ENCODE measurements around the gene SCARF2. TPM values are rescaled to one million over a fixed set of nuclear protein-coding genes. Genes with fewer than 3 reads are reported as not detected.

Gene SCARF2
- total and polyA plus RNA-seq, 2 of the 8 experiments (the other 6 are each of a cell fraction or from before 2014, with no cell fraction given), result 4.2 to 9.8 TPM

- Histone ChIP-seq H3K27ac (ENCODE audit: low read depth, low read length) (no peak overlapping the region), H2BK5ac (ENCODE audit: low read depth, low read length) (no peak overlapping the region), H3K9me3 (ENCODE audit: insufficient read depth in 2 of 2, low read depth in 1 of 2, low read length in 1 of 2) (no peaks in the 10 kb centered on the region), H4K91ac (replicated peaks; ENCODE audit: insufficient read length, low read length) (no peak overlapping the region), H3K4me1 (replicated peaks in 1 of 4; ENCODE audit: control insufficient read depth in 3 of 4, insufficient read depth in 4 of 4, low read length in 3 of 4) (peaks cover 0 to 5% (median 0%) of the 10 kb centered on the region in 4 experiments; a peak in 1 of 7 replicates), H4K20me1 (replicated peaks in 1 of 2; ENCODE audit: control insufficient read depth in 1 of 2, insufficient read depth in 2 of 2, low read length in 2 of 2) (peaks cover 2 to 13% of the 10 kb centered on the region in 2 experiments), H2AK5ac (ENCODE audit: low read depth, low read length) (0 out of 2 replicates have a peak overlapping the region, but pooled peaks have one; percentile 6), H3K4me3 (ENCODE audit: extremely low read depth in 1 of 4, insufficient read depth in 2 of 4, low read depth in 3 of 4, low read length in 4 of 4) (no peak overlapping the region), H3K56ac (replicated peaks; ENCODE audit: insufficient read length, low read depth, low read length) (no peak overlapping the region), H2AFZ (ENCODE audit: low read length) (no peak overlapping the region), H3K79me2 (ENCODE audit: control insufficient read depth in 1 of 2, insufficient read depth in 2 of 2, low read length in 2 of 2) (no peaks in the 10 kb centered on the region), H3K27me3 (replicated peaks in 1 of 4; ENCODE audit: control insufficient read depth in 3 of 4, extremely low read depth in 1 of 4, insufficient read depth in 3 of 4, low read length in 3 of 4) (no peaks in the 10 kb centered on the region; a peak in 1 of 7 replicates), H4K5ac (ENCODE audit: insufficient read length, low read depth, low read length) (no peak overlapping the region), H2BK20ac (ENCODE audit: low read length) (no peak overlapping the region), H3K4ac (replicated peaks; ENCODE audit: insufficient read length, low read depth, low read length) (no peak overlapping the region), H2BK15ac (ENCODE audit: low read length) (no peak overlapping the region), H3K9ac (replicated peaks in 1 of 4; ENCODE audit: extremely low read depth in 1 of 4, low read depth in 3 of 4, low read length in 3 of 4) (no peak overlapping the region), H2BK12ac (ENCODE audit: low read depth, low read length) (peak overlapping the region; percentile 68; the same call in 1 of the 2 replicates), H3K4me2 (ENCODE audit: insufficient read depth in 1 of 2, low read depth in 2 of 2, low read length in 2 of 2) (no peak overlapping the region), H3K36me3 (ENCODE audit: control insufficient read depth in 2 of 4, insufficient read depth in 4 of 4, low read length in 3 of 4) (no peaks in the 10 kb centered on the region), H3K79me1 (ENCODE audit: low read depth, low read length) (no peaks in the 10 kb centered on the region), H3K23ac (ENCODE audit: insufficient read length) (no peak overlapping the region), H4K8ac (ENCODE audit: extremely low read depth, insufficient read depth, low read length) (peak overlapping the region; percentile 65; the same call in 1 of the 2 replicates), H3K18ac (ENCODE audit: extremely low read depth, low read length) (no peak overlapping the region), H3K14ac (ENCODE audit: insufficient read length) (no peak overlapping the region), H3K23me2 (ENCODE audit: low read depth, low read length) (peaks cover 7% of the 10 kb centered on the region; the same call in 1 of the 2 replicates), H2BK120ac (replicated peaks; ENCODE audit: low read depth, low read length) (no peak overlapping the region)
- WGBS, 2 experiments (ENCODE audit: extremely low coverage in 1 of 2, insufficient coverage in 1 of 2, insufficient read length in 1 of 2, insufficient replicate concordance in 2 of 2, low coverage in 1 of 2, low lambda C conversion rate in 2 of 2, missing lambda C conversion rate in 1 of 2), result 92% methylated on average over 18 of the region's 21 CpGs; no CpG with 5 or more reads in 1 of the 2 experiments
- DNase-seq (ENCODE audit: low read depth in 1 of 2, low spot score in 2 of 2) (no peak), FAIRE-seq (no peak)
- ChIA-PET CTCF (ENCODE audit: partially characterized antibody) (interaction anchor here (1.1 kb wide), 1 partner anchor 17 kb away, joined by 3 read pairs; no protein-coding TSS in a partner anchor), POLR2A (ENCODE audit: partially characterized antibody) (interaction anchor here (0.9 kb wide), 1 partner anchor 13 kb away, joined by 3 read pairs; no protein-coding TSS in a partner anchor)
- TF ChIP-seq EP300 (IDR thresholded peaks at IDR 0.05; ENCODE audit: borderline replicate concordance in 1 of 2, low read depth in 2 of 2, low read length in 2 of 2), result no peak
Measured at GRCh38 chr22:20422271-20423007, 15.2 kb downstream of the SCARF2 start.
